ENCODE data around the gene CDC42SE2. TPM values are rescaled to one million over a fixed set of nuclear protein-coding genes. Genes with fewer than 3 reads are reported as not detected.

CDC42SE2 gene
- total RNA-seq, 1 donor from 2014 or later: 24.1 TPM

- no peak overlapping the region for H2AFZ ChIP-seq (ENCODE audit: low read depth, low read length)
- no peaks in the 10 kb centered on the region for H4K20me1 ChIP-seq (ENCODE audit: insufficient read depth, low read length)
- H3K9ac ChIP-seq (ENCODE audit: low read length): no peak overlapping the region
- H3K79me2 ChIP-seq (ENCODE audit: insufficient read depth, low read length): no peaks in the 10 kb centered on the region
- no peak overlapping the region for H3K27ac ChIP-seq (ENCODE audit: low read depth, low read length)
- TF ChIP-seq EZH2 (IDR thresholded peaks at IDR 0.05; ENCODE audit: insufficient read depth, low read length) (no peak), CTCF (IDR thresholded peaks at IDR 0.05; ENCODE audit: insufficient read depth, low read depth, low read length) (no peak)
- no peak for DNase-seq (ENCODE audit: low read depth)
- H3K4me1 Mint-ChIP-seq (ENCODE audit: low read depth, unreplicated experiment): peaks cover 4% of the 10 kb centered on the region
- no peaks in the 10 kb centered on the region for H3K9me3 Mint-ChIP-seq (ENCODE audit: unreplicated experiment)
- no peaks in the 10 kb centered on the region for H3K27me3 ChIP-seq (ENCODE audit: insufficient read depth, low read length)
- no peak overlapping the region for H3K4me3 Mint-ChIP-seq (ENCODE audit: unreplicated experiment)
- no peaks in the 10 kb centered on the region for H3K27me3 Mint-ChIP-seq (ENCODE audit: low read depth, unreplicated experiment)
- no peak for FAIRE-seq
- H3K9me3 ChIP-seq (ENCODE audit: insufficient read depth, low read depth, low read length): no peaks in the 10 kb centered on the region
- H3K27ac Mint-ChIP-seq (ENCODE audit: unreplicated experiment): no peak overlapping the region
- no peak overlapping the region for H3K4me3 ChIP-seq (ENCODE audit: insufficient read depth, low read depth, low read length)
- H3K4me2 ChIP-seq (ENCODE audit: low read length): no peak overlapping the region
- no peaks in the 10 kb centered on the region for H3K4me1 ChIP-seq (ENCODE audit: insufficient read depth, low read length)
- H3K36me3 ChIP-seq (ENCODE audit: insufficient read depth, low read length): no peaks in the 10 kb centered on the region
- peaks cover 2% of the 10 kb centered on the region for H3K36me3 Mint-ChIP-seq (ENCODE audit: low read depth, unreplicated experiment)
Observed at GRCh38 chr5:131416729-131417128, 152.9 kb downstream of the CDC42SE2 start.

- peak; percentile 60 for FAIRE-seq
- Mint-ChIP-seq H3K27ac (ENCODE audit: unreplicated experiment) (peak overlapping the region; percentile 51), H3K4me1 (ENCODE audit: low read depth, unreplicated experiment) (peaks cover 4% of the 10 kb centered on the region), H3K27me3 (ENCODE audit: low read depth, unreplicated experiment) (no peaks in the 10 kb centered on the region), H3K9me3 (ENCODE audit: unreplicated experiment) (no peaks in the 10 kb centered on the region), H3K36me3 (ENCODE audit: low read depth, unreplicated experiment) (peaks cover 2% of the 10 kb centered on the region), H3K4me3 (ENCODE audit: unreplicated experiment) (no peak overlapping the region)
- Histone ChIP-seq H3K4me2 (ENCODE audit: low read length) (no peak overlapping the region), H3K4me3 (ENCODE audit: insufficient read depth, low read depth, low read length) (no peak overlapping the region), H3K27me3 (ENCODE audit: insufficient read depth, low read length) (no peaks in the 10 kb centered on the region), H3K9ac (ENCODE audit: low read length) (no peak overlapping the region), H3K79me2 (ENCODE audit: insufficient read depth, low read length) (no peaks in the 10 kb centered on the region), H3K36me3 (ENCODE audit: insufficient read depth, low read length) (no peaks in the 10 kb centered on the region), H4K20me1 (ENCODE audit: insufficient read depth, low read length) (no peaks in the 10 kb centered on the region), H3K9me3 (ENCODE audit: insufficient read depth, low read depth, low read length) (no peaks in the 10 kb centered on the region), H2AFZ (ENCODE audit: low read depth, low read length) (no peak overlapping the region), H3K27ac (ENCODE audit: low read depth, low read length) (no peak overlapping the region), H3K4me1 (ENCODE audit: insufficient read depth, low read length) (no peaks in the 10 kb centered on the region)
- TF ChIP-seq EZH2 (IDR thresholded peaks at IDR 0.05; ENCODE audit: insufficient read depth, low read length) (no peak), CTCF (IDR thresholded peaks at IDR 0.05; ENCODE audit: insufficient read depth, low read depth, low read length) (peak; percentile 80)
- peak; percentile 44 for DNase-seq (ENCODE audit: low read depth)
Observed at GRCh38 chr5:131417240-131417869, 153.5 kb downstream of the CDC42SE2 start.

GRCh38 chr5:131418846-131419245, 155.0 kb downstream of the CDC42SE2 start:
- no peak for DNase-seq (ENCODE audit: low read depth)
- no peaks in the 10 kb centered on the region for H3K9me3 Mint-ChIP-seq (ENCODE audit: unreplicated experiment)
- no peak overlapping the region for H3K4me3 ChIP-seq (ENCODE audit: insufficient read depth, low read depth, low read length)
- peaks cover 4% of the 10 kb centered on the region for H3K4me1 Mint-ChIP-seq (ENCODE audit: low read depth, unreplicated experiment)
- no peaks in the 10 kb centered on the region for H3K9me3 ChIP-seq (ENCODE audit: insufficient read depth, low read depth, low read length)
- peaks cover 4% of the 10 kb centered on the region for H3K36me3 Mint-ChIP-seq (ENCODE audit: low read depth, unreplicated experiment)
- no peak overlapping the region for H3K4me3 Mint-ChIP-seq (ENCODE audit: unreplicated experiment)
- TF ChIP-seq EZH2 (IDR thresholded peaks at IDR 0.05; ENCODE audit: insufficient read depth, low read length): no peak
- no peaks in the 10 kb centered on the region for H3K27me3 ChIP-seq (ENCODE audit: insufficient read depth, low read length)
- no peaks in the 10 kb centered on the region for H3K27me3 Mint-ChIP-seq (ENCODE audit: low read depth, unreplicated experiment)
- peaks cover 3% of the 10 kb centered on the region for H3K36me3 ChIP-seq (ENCODE audit: insufficient read depth, low read length)
- no peak overlapping the region for H3K27ac Mint-ChIP-seq (ENCODE audit: unreplicated experiment)
- no peak overlapping the region for H2AFZ ChIP-seq (ENCODE audit: low read depth, low read length)
- H4K20me1 ChIP-seq (ENCODE audit: insufficient read depth, low read length): no peaks in the 10 kb centered on the region
- no peak overlapping the region for H3K27ac ChIP-seq (ENCODE audit: low read depth, low read length)
- no peak for FAIRE-seq
- no peaks in the 10 kb centered on the region for H3K4me1 ChIP-seq (ENCODE audit: insufficient read depth, low read length)
- no peak overlapping the region for H3K9ac ChIP-seq (ENCODE audit: low read length)
- no peaks in the 10 kb centered on the region for H3K79me2 ChIP-seq (ENCODE audit: insufficient read depth, low read length)
- H3K4me2 ChIP-seq (ENCODE audit: low read length): no peak overlapping the region
